GM19193 (cell line): ENCODE data around the gene AGBL4.

ENCODE experiments used
- POLR2A ChIP-seq: IDR thresholded peaks from 4 replicates; pipeline ENCODE4 v1.6.1; 2011; ENCODE audit not compliant: insufficient read depth, insufficient read length; ENCODE audit errors: extremely low read depth

AGBL4 gene

DNA sequence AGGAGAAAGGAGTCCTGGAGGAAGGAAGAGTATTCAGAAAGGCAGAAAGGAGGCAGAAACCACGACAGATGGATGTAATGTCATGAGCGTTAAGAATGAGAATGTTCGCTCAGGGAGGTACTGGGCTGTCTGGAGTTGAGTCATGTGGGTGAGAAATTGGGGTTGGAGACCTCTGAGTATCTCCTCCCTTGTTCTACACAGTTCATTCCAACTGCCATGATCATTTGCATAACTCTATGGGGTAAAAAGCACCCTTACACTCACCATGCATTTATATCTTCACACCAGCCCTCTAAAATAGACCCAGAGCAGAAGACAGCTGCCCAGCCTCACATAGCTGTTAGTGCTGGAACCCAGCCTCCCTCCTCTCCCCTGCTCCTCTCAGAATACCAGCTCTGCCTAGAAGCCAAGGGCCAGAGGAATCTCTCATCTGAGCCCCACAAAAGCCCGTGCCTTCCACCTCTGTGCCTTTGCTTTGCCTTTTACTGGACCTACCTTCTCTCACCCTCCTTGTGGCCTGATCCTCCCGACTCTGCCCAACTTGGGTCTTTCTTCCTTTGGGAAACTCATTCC is 1332.2 kb downstream of the AGBL4 start:
- no peak for TF ChIP-seq POLR2A

- no peak for TF ChIP-seq POLR2A
Observed at GRCh38 chr1:48688102-48688760, 1335.5 kb downstream of the AGBL4 start.

GRCh38 chr1:48687282-48688045 is 1336.3 kb downstream of the AGBL4 start:
- no peak for TF ChIP-seq POLR2A

GRCh38 chr1:48686159-48686558 is 1337.6 kb downstream of the AGBL4 start:
- no peak for TF ChIP-seq POLR2A

- no peak for TF ChIP-seq POLR2A
Observed at GRCh38 chr1:48684381-48684780, 1339.4 kb downstream of the AGBL4 start.

- TF ChIP-seq POLR2A = no peak
Observed at GRCh38 chr1:48683839-48684238, 1339.9 kb downstream of the AGBL4 start.

- TF ChIP-seq POLR2A = no peak
Observed at GRCh38 chr1:48681476-48682305, 1342.1 kb downstream of the AGBL4 start.

- TF ChIP-seq POLR2A = no peak
Observed at GRCh38 chr1:48680411-48681035, 1343.2 kb downstream of the AGBL4 start.

GRCh38 chr1:48679859-48680258 is 1343.9 kb downstream of the AGBL4 start:
- TF ChIP-seq POLR2A = no peak

GRCh38 chr1:48678710-48679505 is 1344.8 kb downstream of the AGBL4 start:
- no peak for TF ChIP-seq POLR2A

GRCh38 chr1:48677306-48678287 is 1346.2 kb downstream of the AGBL4 start:
- TF ChIP-seq POLR2A = no peak

DNA sequence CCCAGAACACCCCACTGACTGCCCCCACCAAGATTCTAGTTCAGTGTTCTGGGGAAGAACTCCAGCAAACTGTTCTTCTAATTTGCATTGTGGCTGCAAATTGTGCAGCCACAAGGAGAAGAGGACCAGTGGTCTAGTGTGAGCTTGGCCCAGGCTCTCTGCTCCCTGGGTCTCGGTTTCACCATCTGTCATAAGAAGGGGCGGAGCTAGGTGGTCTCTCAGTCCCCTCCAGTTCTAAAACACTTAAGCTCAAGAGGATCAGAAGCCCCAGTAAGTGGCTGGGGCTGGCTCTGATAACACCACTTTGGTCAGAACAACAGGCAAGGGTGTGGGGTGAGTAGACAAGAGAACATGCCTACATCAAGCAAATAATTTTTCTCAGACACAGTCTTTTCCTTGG is 1346.9 kb downstream of the AGBL4 start:
- no peak for TF ChIP-seq POLR2A

- TF ChIP-seq POLR2A = no peak
Observed at GRCh38 chr1:48676376-48676775, 1347.4 kb downstream of the AGBL4 start.
